ENCODE results near the gene PLGRKT.
"Not testable (repeated sequence)": the region's sequence is repeated elsewhere in the genome, so short reads cannot be mapped to it uniquely, and the experiment has no call there.

Gene PLGRKT

DNA sequence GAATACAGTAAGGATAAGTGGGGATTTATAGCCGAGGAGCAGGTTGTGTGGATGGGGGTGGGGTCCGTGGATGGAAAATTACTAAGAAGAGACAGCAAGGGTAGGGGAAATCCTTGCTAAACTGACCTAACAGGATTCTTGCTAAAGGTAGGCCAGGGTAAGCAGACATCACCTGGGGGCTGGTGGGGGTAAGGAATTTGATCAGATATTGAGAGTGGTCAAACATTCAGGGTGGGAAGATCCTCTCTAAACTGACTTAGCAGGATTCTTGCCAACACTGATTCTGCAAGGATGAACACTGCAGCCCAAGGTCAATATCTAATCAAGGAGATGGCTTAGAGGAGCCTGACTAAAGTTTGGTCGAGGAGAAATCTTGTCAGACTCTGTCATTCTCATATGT is 2.7 kb upstream of the PLGRKT start:
- no peak for DNase-seq (ENCODE audit: low read depth in 2 of 2)
- no peak for TF ChIP-seq CTCF (IDR thresholded peaks at IDR 0.05; ENCODE audit: low read depth, low read length)
- H3K4me3 ChIP-seq (replicated peaks in 1 of 2; ENCODE audit: low read depth in 2 of 2, low read length in 2 of 2), result no peak overlapping the region

DNA sequence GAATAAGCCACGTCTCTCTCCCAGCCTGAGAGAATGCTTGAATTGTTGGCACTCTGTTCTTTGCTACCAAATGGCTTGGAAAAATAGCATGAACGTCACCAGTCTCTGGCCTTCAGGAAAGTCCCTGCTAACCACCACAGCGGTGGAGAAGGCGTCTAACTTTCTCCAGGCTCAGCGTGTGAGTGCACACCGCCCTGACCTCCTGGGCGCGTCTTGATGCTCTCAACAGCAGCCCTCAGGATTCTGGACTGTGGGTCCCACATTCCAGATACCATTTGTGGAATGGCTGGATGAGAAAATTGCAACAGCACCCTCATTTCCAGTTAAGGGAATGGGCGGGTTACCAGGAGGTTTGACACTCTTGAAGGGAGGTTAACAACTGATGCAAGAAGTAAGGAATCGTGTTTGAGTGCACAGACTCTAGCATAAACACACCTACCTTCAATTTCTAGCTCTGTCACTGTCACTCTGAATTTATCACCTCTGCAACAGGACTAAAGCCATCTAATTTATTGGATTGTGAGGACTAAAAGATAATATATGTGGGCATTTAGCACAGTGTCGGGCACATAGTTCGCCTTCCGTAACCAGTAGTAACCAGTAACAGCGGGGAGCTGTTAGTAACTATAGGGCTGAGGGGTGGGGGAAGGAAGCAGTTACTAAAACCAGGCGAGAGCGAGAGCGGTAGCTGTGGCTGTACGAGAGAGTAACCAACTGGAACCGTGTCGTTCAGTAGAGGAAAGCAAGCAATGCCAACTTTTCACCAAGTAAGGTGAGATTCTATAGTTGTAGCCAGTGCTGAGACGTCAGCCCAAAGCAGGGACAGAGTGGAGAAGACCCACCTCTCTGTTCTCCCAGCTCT is 807 bp upstream of the PLGRKT start:
- peak; percentile 41 to 59 for DNase-seq (ENCODE audit: low read depth in 2 of 2)

GRCh38 chr9:5436441-5436840 is 1.3 kb downstream of the PLGRKT start:
- DNase-seq (ENCODE audit: low read depth in 2 of 2), result no peak
- H3K4me3 ChIP-seq (replicated peaks in 1 of 2; ENCODE audit: low read depth in 2 of 2, low read length in 2 of 2), result no peak overlapping the region
- TF ChIP-seq CTCF (IDR thresholded peaks at IDR 0.05; ENCODE audit: low read depth, low read length), result no peak

More for the DNA sequence above, 807 bp upstream of the PLGRKT start:
- no peak for TF ChIP-seq CTCF (IDR thresholded peaks at IDR 0.05; ENCODE audit: low read depth, low read length)
- H3K4me3 ChIP-seq (replicated peaks in 1 of 2; ENCODE audit: low read depth in 2 of 2, low read length in 2 of 2), result peak overlapping the region; percentile 69 to 81

GRCh38 chr9:5435912-5436311 is 1.8 kb downstream of the PLGRKT start:
- no peak overlapping the region for H3K4me3 ChIP-seq (replicated peaks in 1 of 2; ENCODE audit: low read depth in 2 of 2, low read length in 2 of 2)
- TF ChIP-seq CTCF (IDR thresholded peaks at IDR 0.05; ENCODE audit: low read depth, low read length), result no peak
- no peak for DNase-seq (ENCODE audit: low read depth in 2 of 2)

- H3K4me3 ChIP-seq (replicated peaks in 1 of 2; ENCODE audit: low read depth in 2 of 2, low read length in 2 of 2); DNase-seq (ENCODE audit: low read depth in 2 of 2): not testable (repeated sequence)
These were observed 3.6 kb downstream of the PLGRKT start for GRCh38 chr9:5433841-5434810.

- H3K4me3 ChIP-seq (replicated peaks in 1 of 2; ENCODE audit: low read depth in 2 of 2, low read length in 2 of 2); DNase-seq (ENCODE audit: low read depth in 2 of 2): not testable (repeated sequence)
These were observed 4.4 kb downstream of the PLGRKT start for GRCh38 chr9:5433328-5433727.

GRCh38 chr9:5432890-5433289 is 4.8 kb downstream of the PLGRKT start:
- H3K4me3 ChIP-seq (replicated peaks in 1 of 2; ENCODE audit: low read depth in 2 of 2, low read length in 2 of 2); DNase-seq (ENCODE audit: low read depth in 2 of 2): not testable (repeated sequence)

DNA sequence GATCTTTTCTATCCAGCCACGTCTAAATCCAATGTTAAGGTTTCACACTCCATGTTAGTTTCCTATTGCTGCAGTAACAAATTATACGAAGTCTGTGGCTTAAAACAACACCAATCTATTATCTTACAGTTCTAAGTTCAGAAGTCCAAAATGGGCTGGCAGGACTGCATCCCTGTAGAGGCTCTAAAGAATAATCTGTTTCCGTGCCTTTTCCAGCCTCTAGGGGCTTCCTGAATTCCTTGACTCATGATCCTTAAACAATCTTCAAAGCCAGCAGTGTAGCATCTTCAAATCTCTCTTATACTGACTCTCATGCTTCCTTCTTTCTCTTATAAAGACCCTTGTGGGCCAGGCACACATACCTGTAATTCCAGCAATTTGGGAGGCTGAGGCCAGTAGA is 6.8 kb downstream of the PLGRKT start:
- no peak overlapping the region for H3K4me3 ChIP-seq (replicated peaks in 1 of 2; ENCODE audit: low read depth in 2 of 2, low read length in 2 of 2)
- no peak for DNase-seq (ENCODE audit: low read depth in 2 of 2)
- peak; percentile 4 for TF ChIP-seq CTCF (IDR thresholded peaks at IDR 0.05; ENCODE audit: low read depth, low read length)
